ENCODE measurements around the gene LAMC3.

DNA sequence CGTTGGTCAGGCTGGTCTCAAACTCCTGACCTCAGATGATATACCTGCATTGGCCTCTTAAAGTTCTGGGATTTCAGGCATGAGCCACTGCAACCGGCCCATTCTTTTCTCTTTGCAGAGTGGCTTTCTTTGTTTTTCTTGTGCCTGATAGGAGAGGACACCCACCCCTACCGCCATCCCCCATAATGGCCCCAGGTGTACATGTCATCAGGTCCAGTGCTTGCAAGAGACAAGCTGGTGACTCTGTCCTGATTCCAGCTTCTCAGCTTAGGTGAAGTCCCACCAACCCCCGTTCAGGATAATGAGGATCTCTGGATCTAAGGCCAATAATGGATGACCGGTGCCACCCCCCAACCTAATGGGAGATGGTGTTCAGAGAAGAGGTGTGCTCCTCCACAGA is 85.0 kb downstream of the LAMC3 start:
- TF ChIP-seq CTCF (IDR thresholded peaks at IDR 0.05; ENCODE audit: poor library complexity, severe bottlenecking) = no peak
- TF ChIP-seq SMC3 (conservative IDR thresholded peaks at IDR 0.05; ENCODE audit: poor library complexity) = no peak
- TF ChIP-seq POLR2AphosphoS5 (IDR thresholded peaks at IDR 0.05) = no peak
- no peak for TF ChIP-seq EZH2 (IDR thresholded peaks at IDR 0.05; ENCODE audit: borderline replicate concordance, insufficient read depth, low read length, poor library complexity, severe bottlenecking)
- no peak for TF ChIP-seq MXI1 (conservative IDR thresholded peaks at IDR 0.05; ENCODE audit: poor library complexity, severe bottlenecking)

Data from neural cell (in vitro differentiated cells).